Left lung (tissue), 10 donors: ENCODE measurements around the gene PNMT. TPM values are rescaled to one million over a fixed set of nuclear protein-coding genes. Genes with fewer than 3 reads are reported as not detected.

Source experiments
- ATAC-seq: fragments of 200-7000 bp; cut with Tn5 transposase; one replicate; pipeline ENCODE4 v1.9.1; 2020; ENCODE audit warnings: moderate library complexity
- DNase-seq, 4 donors: peaks; one replicate each; pipeline ENCODE4 v3.0.0-alpha.2; 2013 to 2020
- H3K27ac ChIP-seq, 2 donors: fragments of 200-600 bp; sonication (generic) in 1 of 2; one replicate each; pipeline versions ENCODE4 v1.5.0 to v1.8.0; 2020 to 2021
- H3K27me3 ChIP-seq, 2 donors: fragments of 200-600 bp; sonication (generic) in 1 of 2; one replicate each; pipeline versions ENCODE4 v1.5.0 to v1.8.0; 2020 to 2021
- H3K36me3 ChIP-seq, 2 donors: fragments of 200-600 bp; sonication (generic) in 1 of 2; one replicate each; pipeline versions ENCODE4 v1.5.0 to v1.8.0; 2020 to 2021
- H3K4me1 ChIP-seq, 2 donors: fragments of 200-600 bp; one replicate each; pipeline ENCODE4 v1.8.0; 2021
- H3K4me3 ChIP-seq, 2 donors: fragments of 200-600 bp; sonication (generic) in 1 of 2; one replicate each; pipeline versions ENCODE4 v1.5.0 to v1.8.0; 2020 to 2021; ENCODE audit warnings: mild to moderate bottlenecking in 1 of 2
- H3K9me3 ChIP-seq, 2 donors: fragments of 200-600 bp; sonication (generic) in 1 of 2; one replicate each; pipeline versions ENCODE4 v1.5.0 to v1.8.0; 2020 to 2021
- intact Hi-C, 2 donors: fragments of 100-400 bp; cut with DNase I; formaldehyde crosslinking; loops; one replicate each; pipeline versions ENCODE4 v1.11.2 to v1.14.2; 2022
- polyA plus RNA-seq, 6 donors: library from polyadenylated mRNA; unstranded; fragments of 120-200 nt; gene quantifications; one replicate each; pipeline ENCODE4 v1.2.1, GENCODE V29; 2013; ENCODE audit not compliant: insufficient read length in 6 of 6
- total RNA-seq, 2 donors: library from RNA; stranded (reverse); fragmentation: NEBNext Ultra II Directional; extraction: Animal tissue kit (Norgen Biotek cat#: 25700); gene quantifications; one replicate each; pipeline ENCODE4 v1.2.1, GENCODE V29; 2021
- TF ChIP-seq, protein P1 (sequence below), 2 donors: fragments of 200-600 bp; sonication (generic) in 1 of 2; IDR thresholded peaks; one replicate each; pipeline versions ENCODE4 v1.5.0 to v1.8.0; 2021; ENCODE audit warnings: antibody characterized with exemption in 2 of 2
- donor health status: DM: no; HTN: yes; CAD: no.
- donor health status: DM: no; HTN: no; CAD: no.

Gene PNMT
- total and polyA plus RNA-seq, 8 donors, result 0.38 to 2.4 (median 1.7) TPM

DNA sequence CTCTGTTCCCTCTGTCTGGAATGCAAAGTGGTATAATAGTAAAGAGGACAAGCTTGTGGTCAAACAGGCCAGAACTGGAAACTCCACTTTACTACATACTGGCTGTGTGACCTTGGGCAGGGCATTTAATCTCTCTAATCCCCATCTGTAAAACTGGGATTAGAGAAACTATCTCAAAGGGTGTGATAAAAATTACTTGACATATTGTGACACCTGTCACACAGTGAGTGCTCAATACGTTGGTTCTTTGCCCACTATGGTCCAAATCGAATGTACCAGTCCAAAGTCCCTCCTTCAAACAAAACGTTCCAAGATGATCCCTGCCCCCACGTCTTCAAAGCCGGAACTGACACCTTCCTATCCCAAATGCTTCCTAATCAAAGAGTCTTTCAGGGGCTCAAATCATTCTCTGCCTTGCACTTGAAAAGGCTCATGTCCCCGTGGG, 18.9 kb downstream of the PNMT start:
- Histone ChIP-seq H3K4me3 (peak overlapping the region; percentile 57 to 74), H3K27ac (peak overlapping the region; percentile 94 to 95), H3K4me1 (peaks cover 14 to 15% of the 10 kb centered on the region in 2 donors), H3K27me3 (peaks cover 0 to 4% of the 10 kb centered on the region in 2 donors), H3K36me3 (peaks cover 0 to 21% of the 10 kb centered on the region in 2 donors), H3K9me3 (no peaks in the 10 kb centered on the region)
- intact Hi-C loops, result no loop called here
- TF ChIP-seq, protein P1, sequence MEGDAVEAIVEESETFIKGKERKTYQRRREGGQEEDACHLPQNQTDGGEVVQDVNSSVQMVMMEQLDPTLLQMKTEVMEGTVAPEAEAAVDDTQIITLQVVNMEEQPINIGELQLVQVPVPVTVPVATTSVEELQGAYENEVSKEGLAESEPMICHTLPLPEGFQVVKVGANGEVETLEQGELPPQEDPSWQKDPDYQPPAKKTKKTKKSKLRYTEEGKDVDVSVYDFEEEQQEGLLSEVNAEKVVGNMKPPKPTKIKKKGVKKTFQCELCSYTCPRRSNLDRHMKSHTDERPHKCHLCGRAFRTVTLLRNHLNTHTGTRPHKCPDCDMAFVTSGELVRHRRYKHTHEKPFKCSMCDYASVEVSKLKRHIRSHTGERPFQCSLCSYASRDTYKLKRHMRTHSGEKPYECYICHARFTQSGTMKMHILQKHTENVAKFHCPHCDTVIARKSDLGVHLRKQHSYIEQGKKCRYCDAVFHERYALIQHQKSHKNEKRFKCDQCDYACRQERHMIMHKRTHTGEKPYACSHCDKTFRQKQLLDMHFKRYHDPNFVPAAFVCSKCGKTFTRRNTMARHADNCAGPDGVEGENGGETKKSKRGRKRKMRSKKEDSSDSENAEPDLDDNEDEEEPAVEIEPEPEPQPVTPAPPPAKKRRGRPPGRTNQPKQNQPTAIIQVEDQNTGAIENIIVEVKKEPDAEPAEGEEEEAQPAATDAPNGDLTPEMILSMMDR (IDR thresholded peaks at IDR 0.05), result no peak
- DNase-seq, result no peak
- ATAC-seq, result no peak

DNA sequence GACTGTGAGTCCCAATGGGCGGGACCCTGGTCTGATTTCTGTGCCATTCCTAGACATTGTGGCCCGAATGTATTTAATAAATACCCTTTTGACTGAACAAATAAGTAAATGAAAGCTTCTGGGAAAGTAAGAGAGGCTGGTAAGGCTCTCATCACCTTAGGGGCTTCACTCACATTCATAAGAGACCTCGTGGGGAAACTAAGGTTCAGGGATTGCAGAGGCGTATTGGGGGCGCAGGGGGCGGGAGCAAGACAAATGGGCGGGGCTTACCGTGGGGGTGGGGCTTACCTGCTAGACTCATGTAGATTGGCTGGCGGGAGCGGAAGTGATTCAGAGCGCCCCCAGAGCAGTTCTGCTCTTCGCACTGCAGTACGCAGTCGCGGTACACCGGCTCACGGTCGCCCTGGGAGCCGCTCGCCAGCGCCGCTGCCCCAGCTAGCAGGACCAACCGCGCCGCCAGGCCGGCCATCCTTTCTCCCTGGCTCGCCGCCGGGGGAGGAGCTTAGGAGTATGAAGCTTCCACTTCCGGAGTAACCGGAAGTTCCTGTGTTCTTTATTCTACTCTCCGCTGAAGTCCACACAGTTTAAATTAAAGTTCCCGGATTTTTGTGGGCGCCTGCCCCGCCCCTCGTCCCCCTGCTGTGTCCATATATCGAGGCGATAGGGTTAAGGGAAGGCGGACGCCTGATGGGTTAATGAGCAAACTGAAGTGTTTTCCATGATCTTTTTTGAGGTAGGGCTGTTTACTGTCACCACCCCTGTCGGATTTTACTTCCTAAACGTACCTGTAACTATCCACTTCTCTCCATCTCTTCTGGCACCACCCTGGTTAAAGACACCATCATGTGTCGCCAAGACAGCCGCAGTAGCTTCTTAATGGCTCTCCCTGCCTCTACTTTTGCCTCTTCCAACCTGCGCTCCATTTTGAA, 19.6 kb downstream of the PNMT start, which contains the start of gene PGAP3:
Gene PGAP3 (minus strand): TSS at position 512 of the 929 bp plus-strand sequence. CDS start 43 bp downstream, at position 469.
- peak within 1 kb of the TSS; percentile 57 to 74 for H3K4me3 ChIP-seq
- ATAC-seq (peak; percentile 94), DNase-seq (peak; percentile 87 to 92 (median 90))
- H3K27ac ChIP-seq, result peak within 1 kb of the TSS; percentile 94 to 95
- H3K4me1 ChIP-seq, result peaks cover 14 to 15% of the 10 kb centered on the region in 2 donors
- H3K36me3 ChIP-seq, result peaks cover 0 to 21% of the 10 kb centered on the region in 2 donors
- no peaks in the 10 kb centered on the region for H3K9me3 ChIP-seq
- TF ChIP-seq, protein P1 (IDR thresholded peaks at IDR 0.05), result no peak
- H3K27me3 ChIP-seq, result peaks cover 0 to 4% of the 10 kb centered on the region in 2 donors
- intact Hi-C loops, result no loop called here

DNA sequence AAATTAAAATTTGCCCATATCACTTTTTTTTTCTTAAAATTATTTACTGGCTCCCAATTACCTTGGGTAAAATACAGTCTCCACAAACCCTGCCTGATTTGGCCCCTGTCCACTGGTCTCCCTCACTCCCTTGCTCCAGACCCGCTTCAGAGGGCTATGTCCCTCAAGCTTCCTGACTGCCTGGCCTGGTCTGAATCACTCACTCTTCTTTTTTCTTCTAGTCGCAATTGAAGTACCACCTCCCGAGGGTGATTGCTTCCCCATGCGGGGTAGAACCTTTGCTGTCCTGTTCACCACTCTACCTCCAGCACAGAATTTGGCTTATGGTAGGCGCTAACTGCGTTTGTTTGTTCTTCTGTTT, 20.2 kb downstream of the PNMT start:
- ATAC-seq (peak; percentile 18), DNase-seq (peak in 1 of 4 donors; percentile 0)
- intact Hi-C loops, result no loop called here

DNA sequence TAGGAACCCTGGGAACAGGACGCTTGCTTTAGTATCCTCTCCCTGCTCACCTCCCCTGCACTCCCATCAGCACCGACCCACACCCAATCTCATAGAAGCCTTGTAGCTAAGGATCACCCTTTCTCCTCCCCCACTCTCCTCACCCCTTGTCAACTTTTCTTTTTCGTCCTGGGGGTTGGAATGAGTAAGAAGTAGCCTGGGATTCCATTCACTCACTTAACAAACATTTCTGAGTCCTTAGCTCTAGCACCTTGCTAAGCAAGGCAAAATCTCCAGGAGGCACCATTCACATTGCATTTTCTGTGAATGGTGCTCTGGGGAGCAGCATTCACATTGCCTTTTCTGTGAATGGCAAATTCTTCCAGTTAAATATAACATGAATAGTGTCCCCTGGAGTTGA, 20.7 kb downstream of the PNMT start:
- ATAC-seq (peak; percentile 9), DNase-seq (peak in 1 of 4 donors; percentile 2)
- H3K4me3 ChIP-seq, result peak overlapping the region in 1 of 2 donors; percentile 74
- peaks cover 0 to 4% of the 10 kb centered on the region in 2 donors for H3K27me3 ChIP-seq
- peaks cover 14 to 15% of the 10 kb centered on the region in 2 donors for H3K4me1 ChIP-seq
- intact Hi-C loops, result no loop called here
- no peaks in the 10 kb centered on the region for H3K9me3 ChIP-seq
- peaks cover 0 to 10% of the 10 kb centered on the region in 2 donors for H3K36me3 ChIP-seq
- H3K27ac ChIP-seq, result no peak overlapping the region
- TF ChIP-seq, protein P1 (IDR thresholded peaks at IDR 0.05), result no peak

More for the DNA sequence above, 20.2 kb downstream of the PNMT start:
- H3K27ac ChIP-seq, result peak overlapping the region; percentile 94 to 95
- H3K9me3 ChIP-seq, result no peaks in the 10 kb centered on the region
- H3K27me3 ChIP-seq, result peaks cover 0 to 4% of the 10 kb centered on the region in 2 donors
- H3K4me3 ChIP-seq, result peak overlapping the region; percentile 57 to 74
- H3K4me1 ChIP-seq, result peaks cover 14 to 15% of the 10 kb centered on the region in 2 donors
- H3K36me3 ChIP-seq, result peaks cover 0 to 15% of the 10 kb centered on the region in 2 donors
- TF ChIP-seq, protein P1 (IDR thresholded peaks at IDR 0.05), result no peak

DNA sequence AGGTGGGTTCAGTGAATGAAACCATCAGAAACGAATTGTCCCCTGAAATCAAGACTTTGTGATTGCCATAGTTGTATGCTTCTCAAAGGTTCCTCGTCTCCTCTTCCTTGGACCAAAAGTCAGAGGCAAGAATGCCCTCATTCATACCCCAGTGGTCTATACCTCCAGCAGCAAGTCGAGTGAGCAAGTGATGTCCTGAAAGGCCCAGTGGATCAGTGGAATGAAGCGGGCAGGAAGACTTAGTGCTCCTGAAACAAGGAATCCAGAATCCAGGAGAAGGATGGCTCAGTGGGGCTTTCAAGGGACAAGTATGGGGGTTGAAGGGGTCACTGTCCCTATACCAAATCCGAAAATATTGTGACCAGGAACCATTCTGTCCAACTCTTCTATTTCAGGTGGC, 26.3 kb downstream of the PNMT start:
- ATAC-seq (no peak), DNase-seq (no peak)
- Histone ChIP-seq H3K4me1 (peaks cover 0 to 6% of the 10 kb centered on the region in 2 donors), H3K9me3 (no peaks in the 10 kb centered on the region), H3K4me3 (no peak overlapping the region), H3K27ac (no peak overlapping the region), H3K36me3 (no peaks in the 10 kb centered on the region), H3K27me3 (peaks cover 0 to 18% of the 10 kb centered on the region in 2 donors)
- intact Hi-C loops, result no loop called here
- TF ChIP-seq, protein P1 (IDR thresholded peaks at IDR 0.05), result no peak
